ENCODE results near the gene DTL.

DTL gene

GRCh38 chr1:212067787-212068186 lies 32.2 kb downstream of the DTL start:
- H3K27me3 ChIP-seq (ENCODE audit: low read length), result no peaks in the 10 kb centered on the region
- no peak overlapping the region for H3K9ac ChIP-seq (ENCODE audit: low read length)
- no peaks in the 10 kb centered on the region for H3K9me2 ChIP-seq (replicated peaks; ENCODE audit: insufficient read depth, low read length)
- H3F3A ChIP-seq (ENCODE audit: insufficient read depth), result peaks cover under 1% of the 10 kb centered on the region; the same call in 1 of the 2 replicates
- no peak overlapping the region for H2AFZ ChIP-seq (ENCODE audit: low read depth, low read length, severe bottlenecking)
- H4K20me1 ChIP-seq (ENCODE audit: low read depth, low read length), result no peaks in the 10 kb centered on the region
- H3K79me2 ChIP-seq (ENCODE audit: insufficient read depth, low read length), result no peaks in the 10 kb centered on the region
- H3K27ac ChIP-seq (ENCODE audit: low read depth, low read length), result no peak overlapping the region
- no peak overlapping the region for H3K4me2 ChIP-seq (ENCODE audit: low read depth, low read length, poor library complexity, severe bottlenecking)
- peaks cover 61% of the 10 kb centered on the region for H3K36me3 ChIP-seq (ENCODE audit: low read length)
- TF ChIP-seq CTCF (IDR thresholded peaks at IDR 0.05; ENCODE audit: insufficient read depth, low read length, poor library complexity, severe bottlenecking), result no peak
- no peak for TF ChIP-seq EZH2phosphoT487 (conservative IDR thresholded peaks at IDR 0.05; ENCODE audit: low read length)
- H3K9me3 ChIP-seq (ENCODE audit: insufficient read depth, low read length), result no peaks in the 10 kb centered on the region
- no peak overlapping the region for H3K4me3 ChIP-seq (ENCODE audit: insufficient read depth, low read length, poor library complexity, severe bottlenecking)

- Histone ChIP-seq H3F3A (ENCODE audit: insufficient read depth) (no peaks in the 10 kb centered on the region), H3K79me2 (ENCODE audit: insufficient read depth, low read length) (no peaks in the 10 kb centered on the region), H3K9me2 (replicated peaks; ENCODE audit: insufficient read depth, low read length) (no peaks in the 10 kb centered on the region), H3K9ac (ENCODE audit: low read length) (no peak overlapping the region), H4K20me1 (ENCODE audit: low read depth, low read length) (no peaks in the 10 kb centered on the region), H3K36me3 (ENCODE audit: low read length) (peaks cover 72% of the 10 kb centered on the region), H3K27ac (ENCODE audit: low read depth, low read length) (no peak overlapping the region), H3K27me3 (ENCODE audit: low read length) (no peaks in the 10 kb centered on the region), H2AFZ (ENCODE audit: low read depth, low read length, severe bottlenecking) (no peak overlapping the region), H3K9me3 (ENCODE audit: insufficient read depth, low read length) (no peaks in the 10 kb centered on the region), H3K4me2 (ENCODE audit: low read depth, low read length, poor library complexity, severe bottlenecking) (no peak overlapping the region), H3K4me3 (ENCODE audit: insufficient read depth, low read length, poor library complexity, severe bottlenecking) (no peak overlapping the region)
- peak; percentile 18 for TF ChIP-seq CTCF (IDR thresholded peaks at IDR 0.05; ENCODE audit: insufficient read depth, low read length, poor library complexity, severe bottlenecking)
- TF ChIP-seq EZH2phosphoT487 (conservative IDR thresholded peaks at IDR 0.05; ENCODE audit: low read length), result no peak
Measured at GRCh38 chr1:212070720-212071302, 35.3 kb downstream of the DTL start.

- H3K27me3 ChIP-seq (ENCODE audit: low read length), result no peaks in the 10 kb centered on the region
Measured at GRCh38 chr1:212072047-212072446, 36.5 kb downstream of the DTL start.

More at GRCh38 chr1:212072047-212072446, 36.5 kb downstream of the DTL start:
- Histone ChIP-seq H3K9me3 (ENCODE audit: insufficient read depth, low read length) (no peaks in the 10 kb centered on the region), H3K36me3 (ENCODE audit: low read length) (peaks cover 74% of the 10 kb centered on the region), H3K9ac (ENCODE audit: low read length) (no peak overlapping the region), H3K79me2 (ENCODE audit: insufficient read depth, low read length) (no peaks in the 10 kb centered on the region), H3F3A (ENCODE audit: insufficient read depth) (no peaks in the 10 kb centered on the region), H3K4me3 (ENCODE audit: insufficient read depth, low read length, poor library complexity, severe bottlenecking) (no peak overlapping the region), H3K4me2 (ENCODE audit: low read depth, low read length, poor library complexity, severe bottlenecking) (no peak overlapping the region), H4K20me1 (ENCODE audit: low read depth, low read length) (no peaks in the 10 kb centered on the region), H3K9me2 (replicated peaks; ENCODE audit: insufficient read depth, low read length) (no peaks in the 10 kb centered on the region), H2AFZ (ENCODE audit: low read depth, low read length, severe bottlenecking) (no peak overlapping the region), H3K27ac (ENCODE audit: low read depth, low read length) (no peak overlapping the region)
- TF ChIP-seq CTCF (IDR thresholded peaks at IDR 0.05; ENCODE audit: insufficient read depth, low read length, poor library complexity, severe bottlenecking) (no peak), EZH2phosphoT487 (conservative IDR thresholded peaks at IDR 0.05; ENCODE audit: low read length) (no peak)

Data from SU-DHL-6 (cell line).